ENCODE results near the gene BUD31. TPM values are rescaled to one million over a fixed set of nuclear protein-coding genes. Genes with fewer than 3 reads are reported as not detected.
A peak's percentile ranks its signal among the peaks of the same experiment; 100 is the strongest.

The BUD31 gene
- total and polyA plus RNA-seq, 4 donors: 88.5 to 185 (median 115) TPM

GRCh38 chr7:99390941-99391602, 17.7 kb upstream of the BUD31 start:
- peaks cover 2 to 15% (median 10%) of the 10 kb centered on the region in 5 donors for H3K4me1 ChIP-seq (ENCODE audit: control insufficient read depth in 5 of 5, insufficient read depth in 5 of 5, low read length in 5 of 5)
- no peak overlapping the region for H3K9ac ChIP-seq (ENCODE audit: insufficient read depth in 1 of 2, low read length in 2 of 2)
- no peaks in the 10 kb centered on the region for H3K27me3 ChIP-seq (ENCODE audit: control insufficient read depth in 3 of 3, insufficient read depth in 3 of 3, low read length in 2 of 3)
- ATAC-seq (ENCODE audit: insufficient read depth, low FRiP score): no peak
- no peak overlapping the region for H3K4me3 ChIP-seq
- peaks cover 0 to 66% (median 8%) of the 10 kb centered on the region in 4 donors for H3K36me3 ChIP-seq (ENCODE audit: control insufficient read depth in 4 of 4, insufficient read depth in 4 of 4, low read length in 4 of 4)
- WGBS, 2 donors: 90 to 94% methylated on average over 23 of the region's 23 CpGs
- no peak for DNase-seq
- no peaks in the 10 kb centered on the region for H3K9me3 ChIP-seq (ENCODE audit: control insufficient read depth in 4 of 4, insufficient read depth in 3 of 4, low read length in 3 of 4)
- no peak overlapping the region for H3K27ac ChIP-seq (ENCODE audit: low read depth in 1 of 2, low read length in 1 of 2)
- TF ChIP-seq CTCF (IDR thresholded peaks at IDR 0.05; ENCODE audit: control extremely low read depth, extremely low read depth): no peak

- ATAC-seq (ENCODE audit: insufficient read depth, low FRiP score): no peak
These were observed 16.7 kb upstream of the BUD31 start for GRCh38 chr7:99392046-99392445.

GRCh38 chr7:99392659-99393354, 16.0 kb upstream of the BUD31 start:
- peak; percentile 72 to 81 (median 77) for DNase-seq
- H3K9ac ChIP-seq (ENCODE audit: insufficient read depth in 1 of 2, low read length in 2 of 2): peak overlapping the region; percentile 81 to 82

More at GRCh38 chr7:99392046-99392445, 16.7 kb upstream of the BUD31 start:
- peaks cover 2 to 15% (median 10%) of the 10 kb centered on the region in 5 donors for H3K4me1 ChIP-seq (ENCODE audit: control insufficient read depth in 5 of 5, insufficient read depth in 5 of 5, low read length in 5 of 5)
- H3K4me3 ChIP-seq: no peak overlapping the region
- no peak for DNase-seq
- no peaks in the 10 kb centered on the region for H3K9me3 ChIP-seq (ENCODE audit: control insufficient read depth in 4 of 4, insufficient read depth in 3 of 4, low read length in 3 of 4)
- H3K9ac ChIP-seq (ENCODE audit: insufficient read depth in 1 of 2, low read length in 2 of 2): no peak overlapping the region
- TF ChIP-seq CTCF (IDR thresholded peaks at IDR 0.05; ENCODE audit: control extremely low read depth, extremely low read depth): no peak
- 90% methylated on average over 8 of the region's 8 CpGs for WGBS, 2 donors
- peaks cover 2 to 63% (median 9%) of the 10 kb centered on the region in 4 donors for H3K36me3 ChIP-seq (ENCODE audit: control insufficient read depth in 4 of 4, insufficient read depth in 4 of 4, low read length in 4 of 4)
- no peaks in the 10 kb centered on the region for H3K27me3 ChIP-seq (ENCODE audit: control insufficient read depth in 3 of 3, insufficient read depth in 3 of 3, low read length in 2 of 3)
- H3K27ac ChIP-seq (ENCODE audit: low read depth in 1 of 2, low read length in 1 of 2): peak overlapping the region in 1 of 2 donors; percentile 67

More at GRCh38 chr7:99392659-99393354, 16.0 kb upstream of the BUD31 start:
- H3K4me1 ChIP-seq (ENCODE audit: control insufficient read depth in 5 of 5, insufficient read depth in 5 of 5, low read length in 5 of 5): peaks cover 2 to 15% (median 10%) of the 10 kb centered on the region in 5 donors
- peaks cover 8 to 66% (median 14%) of the 10 kb centered on the region in 4 donors for H3K36me3 ChIP-seq (ENCODE audit: control insufficient read depth in 4 of 4, insufficient read depth in 4 of 4, low read length in 4 of 4)
- ATAC-seq (ENCODE audit: insufficient read depth, low FRiP score): peak; percentile 79
- H3K4me3 ChIP-seq: peak overlapping the region; percentile 27
- WGBS, 2 donors: 9 to 18% methylated on average over 68 of the region's 68 CpGs
- H3K9me3 ChIP-seq (ENCODE audit: control insufficient read depth in 4 of 4, insufficient read depth in 3 of 4, low read length in 3 of 4): no peaks in the 10 kb centered on the region
- TF ChIP-seq CTCF (IDR thresholded peaks at IDR 0.05; ENCODE audit: control extremely low read depth, extremely low read depth): no peak
- H3K27me3 ChIP-seq (ENCODE audit: control insufficient read depth in 3 of 3, insufficient read depth in 3 of 3, low read length in 2 of 3): no peaks in the 10 kb centered on the region
- peak overlapping the region in 1 of 2 donors; percentile 67 for H3K27ac ChIP-seq (ENCODE audit: low read depth in 1 of 2, low read length in 1 of 2)
